ENCODE results near the gene OR4C15.

- TF ChIP-seq CTCF (IDR thresholded peaks at IDR 0.05 in 8 of 11, conservative IDR thresholded peaks at IDR 0.05 in 3 of 11) (no peak), POLR2A (IDR thresholded peaks at IDR 0.05) (no peak)
These were observed 17.6 kb downstream of the OR4C15 start, which contains the start of gene OR4C16 for GRCh38 chr11:55571828-55572227.
